ENCODE results near the gene HSD17B12. TPM values are rescaled to one million over a fixed set of nuclear protein-coding genes. Genes with fewer than 3 reads are reported as not detected.

The HSD17B12 gene
- total RNA-seq, 2 donors from 2014 or later: 39.7 to 42.8 TPM

- intact Hi-C loops (cut with DNase I): no loop called here
- DNase-seq: no peak
- no peaks in the 10 kb centered on the region for H3K27me3 ChIP-seq
- TF ChIP-seq CTCF (IDR thresholded peaks at IDR 0.05) (no peak), POLR2A (IDR thresholded peaks at IDR 0.05) (no peak)
- no peak overlapping the region for H3K4me3 ChIP-seq
- H3K36me3 ChIP-seq (replicated peaks in 1 of 2; ENCODE audit: insufficient read depth in 1 of 2, low read depth in 2 of 2): no peaks in the 10 kb centered on the region
- no peak overlapping the region for H3K27ac ChIP-seq
- ATAC-seq: no peak
- no peaks in the 10 kb centered on the region for H3K4me1 ChIP-seq
- no peaks in the 10 kb centered on the region for H3K9me3 ChIP-seq
- WGBS, 2 donors: 27 to 33% methylated on average over 3 of the region's 3 CpGs
Observed at GRCh38 chr11:43639224-43639623, 41.3 kb upstream of the HSD17B12 start.

GRCh38 chr11:43639920-43640319 is 40.6 kb upstream of the HSD17B12 start:
- 73 to 78% methylated on average over 3 of the region's 3 CpGs for WGBS, 2 donors
- no peaks in the 10 kb centered on the region for H3K9me3 ChIP-seq
- H3K4me3 ChIP-seq: no peak overlapping the region
- intact Hi-C loops (cut with DNase I): no loop called here
- DNase-seq: no peak
- H3K36me3 ChIP-seq (replicated peaks in 1 of 2; ENCODE audit: insufficient read depth in 1 of 2, low read depth in 2 of 2): no peaks in the 10 kb centered on the region
- H3K27me3 ChIP-seq: no peaks in the 10 kb centered on the region
- TF ChIP-seq POLR2A (IDR thresholded peaks at IDR 0.05): no peak
- no peak for TF ChIP-seq CTCF (IDR thresholded peaks at IDR 0.05)
- H3K4me1 ChIP-seq: peaks cover 3% of the 10 kb centered on the region
- no peak for ATAC-seq
- no peak overlapping the region for H3K27ac ChIP-seq

GRCh38 chr11:43643898-43644620 is 36.5 kb upstream of the HSD17B12 start:
- no peaks in the 10 kb centered on the region for H3K9me3 ChIP-seq
- H3K36me3 ChIP-seq (replicated peaks in 1 of 2; ENCODE audit: insufficient read depth in 1 of 2, low read depth in 2 of 2): no peaks in the 10 kb centered on the region
- peaks cover 16% of the 10 kb centered on the region for H3K4me1 ChIP-seq
- no peaks in the 10 kb centered on the region for H3K27me3 ChIP-seq
- 0% methylated on average over 19 to 33 of the region's 33 CpGs for WGBS, 2 donors
- peak overlapping the region; percentile 86 to 99 for H3K4me3 ChIP-seq
- DNase-seq (peak; percentile 84 to 90 (median 86)), ATAC-seq (peak; percentile 100)
- peak overlapping the region; percentile 21 to 77 (median 56) for H3K27ac ChIP-seq
- intact Hi-C loops (cut with DNase I): no loop called here
- TF ChIP-seq POLR2A (IDR thresholded peaks at IDR 0.05): peak in 2 of 3 donors; percentile 60 to 66
- peak in 1 of 7 experiments; percentile 29 for TF ChIP-seq CTCF (IDR thresholded peaks at IDR 0.05)

- H3K4me1 ChIP-seq: peaks cover 16% of the 10 kb centered on the region
Observed at GRCh38 chr11:43644621-43645299, 35.8 kb upstream of the HSD17B12 start.

More at GRCh38 chr11:43644621-43645299, 35.8 kb upstream of the HSD17B12 start:
- no peak for TF ChIP-seq POLR2A (IDR thresholded peaks at IDR 0.05)
- no peak for TF ChIP-seq CTCF (IDR thresholded peaks at IDR 0.05)
- 8 to 11% methylated on average over 7 of the region's 7 CpGs for WGBS, 2 donors
- Histone ChIP-seq H3K9me3 (no peaks in the 10 kb centered on the region), H3K27me3 (no peaks in the 10 kb centered on the region), H3K27ac (peak overlapping the region in 3 of 4 donors; percentile 46 to 77 (median 66)), H3K4me3 (peak overlapping the region; percentile 86 to 99), H3K36me3 (replicated peaks in 1 of 2; ENCODE audit: insufficient read depth in 1 of 2, low read depth in 2 of 2) (no peaks in the 10 kb centered on the region)
- intact Hi-C loops (cut with DNase I): no loop called here
- ATAC-seq (peak; percentile 7), DNase-seq (peak in 1 of 4 donors; percentile 2)
